ENCODE data around the gene MYO6.

GRCh38 chr6:75848274-75848673 is 99.2 kb downstream of the MYO6 start:
- TF ChIP-seq SP1 (IDR thresholded peaks at IDR 0.05; ENCODE audit: low read depth) (no peak), MAX (IDR thresholded peaks at IDR 0.05) (no peak), POLR2AphosphoS5 (IDR thresholded peaks at IDR 0.05; ENCODE audit: low read depth, low read length) (no peak), POLR2A (IDR thresholded peaks at IDR 0.05; ENCODE audit: borderline replicate concordance, extremely low read depth, insufficient read depth, insufficient read length) (no peak)
- TF ChIP-seq, protein P1, sequence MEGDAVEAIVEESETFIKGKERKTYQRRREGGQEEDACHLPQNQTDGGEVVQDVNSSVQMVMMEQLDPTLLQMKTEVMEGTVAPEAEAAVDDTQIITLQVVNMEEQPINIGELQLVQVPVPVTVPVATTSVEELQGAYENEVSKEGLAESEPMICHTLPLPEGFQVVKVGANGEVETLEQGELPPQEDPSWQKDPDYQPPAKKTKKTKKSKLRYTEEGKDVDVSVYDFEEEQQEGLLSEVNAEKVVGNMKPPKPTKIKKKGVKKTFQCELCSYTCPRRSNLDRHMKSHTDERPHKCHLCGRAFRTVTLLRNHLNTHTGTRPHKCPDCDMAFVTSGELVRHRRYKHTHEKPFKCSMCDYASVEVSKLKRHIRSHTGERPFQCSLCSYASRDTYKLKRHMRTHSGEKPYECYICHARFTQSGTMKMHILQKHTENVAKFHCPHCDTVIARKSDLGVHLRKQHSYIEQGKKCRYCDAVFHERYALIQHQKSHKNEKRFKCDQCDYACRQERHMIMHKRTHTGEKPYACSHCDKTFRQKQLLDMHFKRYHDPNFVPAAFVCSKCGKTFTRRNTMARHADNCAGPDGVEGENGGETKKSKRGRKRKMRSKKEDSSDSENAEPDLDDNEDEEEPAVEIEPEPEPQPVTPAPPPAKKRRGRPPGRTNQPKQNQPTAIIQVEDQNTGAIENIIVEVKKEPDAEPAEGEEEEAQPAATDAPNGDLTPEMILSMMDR (IDR thresholded peaks at IDR 0.05 in 2 of 3, conservative IDR thresholded peaks at IDR 0.05 in 1 of 3; ENCODE audit: borderline replicate concordance in 1 of 3, insufficient read depth in 1 of 3, low read depth in 2 of 3, low read length in 2 of 3), result no peak
- TF ChIP-seq, protein P2, sequence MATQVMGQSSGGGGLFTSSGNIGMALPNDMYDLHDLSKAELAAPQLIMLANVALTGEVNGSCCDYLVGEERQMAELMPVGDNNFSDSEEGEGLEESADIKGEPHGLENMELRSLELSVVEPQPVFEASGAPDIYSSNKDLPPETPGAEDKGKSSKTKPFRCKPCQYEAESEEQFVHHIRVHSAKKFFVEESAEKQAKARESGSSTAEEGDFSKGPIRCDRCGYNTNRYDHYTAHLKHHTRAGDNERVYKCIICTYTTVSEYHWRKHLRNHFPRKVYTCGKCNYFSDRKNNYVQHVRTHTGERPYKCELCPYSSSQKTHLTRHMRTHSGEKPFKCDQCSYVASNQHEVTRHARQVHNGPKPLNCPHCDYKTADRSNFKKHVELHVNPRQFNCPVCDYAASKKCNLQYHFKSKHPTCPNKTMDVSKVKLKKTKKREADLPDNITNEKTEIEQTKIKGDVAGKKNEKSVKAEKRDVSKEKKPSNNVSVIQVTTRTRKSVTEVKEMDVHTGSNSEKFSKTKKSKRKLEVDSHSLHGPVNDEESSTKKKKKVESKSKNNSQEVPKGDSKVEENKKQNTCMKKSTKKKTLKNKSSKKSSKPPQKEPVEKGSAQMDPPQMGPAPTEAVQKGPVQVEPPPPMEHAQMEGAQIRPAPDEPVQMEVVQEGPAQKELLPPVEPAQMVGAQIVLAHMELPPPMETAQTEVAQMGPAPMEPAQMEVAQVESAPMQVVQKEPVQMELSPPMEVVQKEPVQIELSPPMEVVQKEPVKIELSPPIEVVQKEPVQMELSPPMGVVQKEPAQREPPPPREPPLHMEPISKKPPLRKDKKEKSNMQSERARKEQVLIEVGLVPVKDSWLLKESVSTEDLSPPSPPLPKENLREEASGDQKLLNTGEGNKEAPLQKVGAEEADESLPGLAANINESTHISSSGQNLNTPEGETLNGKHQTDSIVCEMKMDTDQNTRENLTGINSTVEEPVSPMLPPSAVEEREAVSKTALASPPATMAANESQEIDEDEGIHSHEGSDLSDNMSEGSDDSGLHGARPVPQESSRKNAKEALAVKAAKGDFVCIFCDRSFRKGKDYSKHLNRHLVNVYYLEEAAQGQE (IDR thresholded peaks at IDR 0.05; ENCODE audit: low read depth), result no peak

Measured in HCT116 (cell line).